ENCODE results near the gene ANKRD23. TPM values are rescaled to one million over a fixed set of nuclear protein-coding genes. Genes with fewer than 3 reads are reported as not detected.

Gene ANKRD23
- total and polyA plus RNA-seq, 2 of the 13 experiments (the other 11 are each of a cell fraction or from before 2014, with no cell fraction given) = 1.5 to 1.6 TPM

DNA sequence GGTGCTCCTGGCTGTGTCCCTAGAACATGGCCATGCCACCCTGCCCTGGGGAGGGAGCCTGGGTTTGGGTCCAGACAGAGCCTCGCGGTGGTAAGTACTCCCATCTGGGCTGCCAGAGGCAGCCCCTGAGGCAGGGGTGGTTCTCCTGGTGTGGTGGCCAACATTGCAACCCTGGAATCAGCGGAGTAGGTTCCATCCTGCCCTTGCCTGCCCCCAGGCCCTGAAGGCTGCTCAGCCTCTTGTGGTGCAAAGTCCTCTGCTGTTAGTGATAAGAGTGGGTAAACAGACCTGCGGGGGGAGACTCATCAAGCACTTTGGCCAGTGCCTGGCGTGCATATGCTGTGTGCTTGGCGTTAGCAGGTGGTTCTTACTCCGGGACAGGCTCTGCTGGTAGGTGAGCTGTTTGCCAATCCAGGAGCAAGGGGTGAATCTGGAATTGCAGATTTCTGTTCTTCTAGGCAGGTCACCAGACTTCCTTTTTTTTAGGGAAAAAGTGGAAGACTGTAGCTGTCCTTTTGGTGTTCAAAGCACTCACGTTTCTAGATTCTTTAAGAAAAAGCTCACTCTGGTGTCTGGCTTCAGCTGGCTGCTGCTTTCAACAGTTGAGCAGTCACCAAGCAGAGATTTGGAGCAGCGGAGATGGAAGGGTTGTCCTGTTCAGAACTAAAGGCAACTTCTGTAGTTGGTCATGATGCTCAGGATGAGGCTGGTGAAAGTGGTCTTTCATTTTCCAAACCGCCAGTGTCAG lies 24.5 kb downstream of the ANKRD23 start (continued):
- TF ChIP-seq ZNF484 (CRISPR knock-in tag; IDR thresholded peaks at IDR 0.05; ENCODE audit: borderline replicate concordance, low read depth) (no peak), PHF21A (CRISPR knock-in tag; IDR thresholded peaks at IDR 0.05) (peak; percentile 99), CREM (IDR thresholded peaks at IDR 0.05) (peak; percentile 68; the same call in 1 of the 2 replicates), CREM (CRISPR knock-in tag; IDR thresholded peaks at IDR 0.05) (no peak), SMAD9 (CRISPR knock-in tag; IDR thresholded peaks at IDR 0.05) (no peak), NR3C1 (CRISPR knock-in tag; IDR thresholded peaks at IDR 0.05) (no peak), ZNF563 (CRISPR knock-in tag; IDR thresholded peaks at IDR 0.05) (0 out of 2 replicates have a peak, but pooled peaks have one; percentile 11), ZBTB33 (CRISPR knock-in tag; IDR thresholded peaks at IDR 0.05) (peak; percentile 85), TFAP4 (IDR thresholded peaks at IDR 0.05; ENCODE audit: borderline replicate concordance, low read depth) (peak; percentile 92), ZNF225 (CRISPR knock-in tag; IDR thresholded peaks at IDR 0.05) (no peak; the same call in 1 of the 2 replicates), PREB (CRISPR knock-in tag; IDR thresholded peaks at IDR 0.05) (no peak), ZNF572 (CRISPR knock-in tag; IDR thresholded peaks at IDR 0.05) (0 out of 2 replicates have a peak, but pooled peaks have one; percentile 26), ZNF567 (CRISPR knock-in tag; IDR thresholded peaks at IDR 0.05; ENCODE audit: borderline replicate concordance) (peak; percentile 97), U2AF1 (optimal IDR thresholded peaks at IDR 0.05; ENCODE audit: low read depth, low read length) (no peak), HHEX (CRISPR knock-in tag; IDR thresholded peaks at IDR 0.05) (peak; percentile 84)
- TF ChIP-seq, protein P1, sequence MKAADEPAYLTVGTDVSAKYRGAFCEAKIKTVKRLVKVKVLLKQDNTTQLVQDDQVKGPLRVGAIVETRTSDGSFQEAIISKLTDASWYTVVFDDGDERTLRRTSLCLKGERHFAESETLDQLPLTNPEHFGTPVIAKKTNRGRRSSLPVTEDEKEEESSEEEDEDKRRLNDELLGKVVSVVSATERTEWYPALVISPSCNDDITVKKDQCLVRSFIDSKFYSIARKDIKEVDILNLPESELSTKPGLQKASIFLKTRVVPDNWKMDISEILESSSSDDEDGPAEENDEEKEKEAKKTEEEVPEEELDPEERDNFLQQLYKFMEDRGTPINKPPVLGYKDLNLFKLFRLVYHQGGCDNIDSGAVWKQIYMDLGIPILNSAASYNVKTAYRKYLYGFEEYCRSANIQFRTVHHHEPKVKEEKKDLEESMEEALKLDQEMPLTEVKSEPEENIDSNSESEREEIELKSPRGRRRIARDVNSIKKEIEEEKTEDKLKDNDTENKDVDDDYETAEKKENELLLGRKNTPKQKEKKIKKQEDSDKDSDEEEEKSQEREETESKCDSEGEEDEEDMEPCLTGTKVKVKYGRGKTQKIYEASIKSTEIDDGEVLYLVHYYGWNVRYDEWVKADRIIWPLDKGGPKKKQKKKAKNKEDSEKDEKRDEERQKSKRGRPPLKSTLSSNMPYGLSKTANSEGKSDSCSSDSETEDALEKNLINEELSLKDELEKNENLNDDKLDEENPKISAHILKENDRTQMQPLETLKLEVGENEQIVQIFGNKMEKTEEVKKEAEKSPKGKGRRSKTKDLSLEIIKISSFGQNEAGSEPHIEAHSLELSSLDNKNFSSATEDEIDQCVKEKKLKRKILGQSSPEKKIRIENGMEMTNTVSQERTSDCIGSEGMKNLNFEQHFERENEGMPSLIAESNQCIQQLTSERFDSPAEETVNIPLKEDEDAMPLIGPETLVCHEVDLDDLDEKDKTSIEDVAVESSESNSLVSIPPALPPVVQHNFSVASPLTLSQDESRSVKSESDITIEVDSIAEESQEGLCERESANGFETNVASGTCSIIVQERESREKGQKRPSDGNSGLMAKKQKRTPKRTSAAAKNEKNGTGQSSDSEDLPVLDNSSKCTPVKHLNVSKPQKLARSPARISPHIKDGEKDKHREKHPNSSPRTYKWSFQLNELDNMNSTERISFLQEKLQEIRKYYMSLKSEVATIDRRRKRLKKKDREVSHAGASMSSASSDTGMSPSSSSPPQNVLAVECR (CRISPR knock-in tag; IDR thresholded peaks at IDR 0.05; ENCODE audit: borderline replicate concordance) = peak; percentile 95
- TF ChIP-seq, protein P2, sequence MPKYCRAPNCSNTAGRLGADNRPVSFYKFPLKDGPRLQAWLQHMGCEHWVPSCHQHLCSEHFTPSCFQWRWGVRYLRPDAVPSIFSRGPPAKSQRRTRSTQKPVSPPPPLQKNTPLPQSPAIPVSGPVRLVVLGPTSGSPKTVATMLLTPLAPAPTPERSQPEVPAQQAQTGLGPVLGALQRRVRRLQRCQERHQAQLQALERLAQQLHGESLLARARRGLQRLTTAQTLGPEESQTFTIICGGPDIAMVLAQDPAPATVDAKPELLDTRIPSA (CRISPR knock-in tag; IDR thresholded peaks at IDR 0.05; ENCODE audit: borderline replicate concordance) = no peak
- TF ChIP-seq, protein P3, sequence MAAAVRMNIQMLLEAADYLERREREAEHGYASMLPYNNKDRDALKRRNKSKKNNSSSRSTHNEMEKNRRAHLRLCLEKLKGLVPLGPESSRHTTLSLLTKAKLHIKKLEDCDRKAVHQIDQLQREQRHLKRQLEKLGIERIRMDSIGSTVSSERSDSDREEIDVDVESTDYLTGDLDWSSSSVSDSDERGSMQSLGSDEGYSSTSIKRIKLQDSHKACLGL (CRISPR knock-in tag; IDR thresholded peaks at IDR 0.05) = peak; percentile 35; the same call in 1 of the 2 replicates

Data from HepG2 (cell line).